ENCODE measurements around the gene RUNX2.

Gene RUNX2

GRCh38 chr6:45527210-45527609, 199.1 kb downstream of the RUNX2 start:
- no peaks in the 10 kb centered on the region for H3K4me1 ChIP-seq (ENCODE audit: control insufficient read depth in 1 of 2, insufficient read depth in 2 of 2, low read length in 2 of 2)
- H3K27me3 ChIP-seq (ENCODE audit: insufficient read depth, low read length), result no peaks in the 10 kb centered on the region
- no peak overlapping the region for H2AFZ ChIP-seq (ENCODE audit: insufficient read depth, low read length, poor library complexity)
- no peak overlapping the region for H4K8ac ChIP-seq (ENCODE audit: low read depth, low read length)
- no peak overlapping the region for H2BK12ac ChIP-seq (ENCODE audit: low read length)
- no peaks in the 10 kb centered on the region for H3K79me2 ChIP-seq (ENCODE audit: control insufficient read depth, insufficient read depth, low read length, poor library complexity)
- no CpG with 5 or more reads among the region's 1 CpG for WGBS (ENCODE audit: extremely low coverage, insufficient coverage, insufficient read length)
- H3K18ac ChIP-seq (ENCODE audit: low read length), result no peak overlapping the region
- no peak overlapping the region for H3K14ac ChIP-seq (ENCODE audit: low read length)
- peaks cover 0 to 1% of the 10 kb centered on the region in 2 experiments for H3K36me3 ChIP-seq (ENCODE audit: control insufficient read depth in 1 of 2, insufficient read depth in 2 of 2, low read length in 2 of 2)
- DNase-seq, result no peak
- no peak overlapping the region for H3K27ac ChIP-seq (ENCODE audit: low read depth, low read length)
- no peak overlapping the region for H3K23ac ChIP-seq (ENCODE audit: low read length)
- H3K9ac ChIP-seq (ENCODE audit: low read length), result no peak overlapping the region
- H2BK120ac ChIP-seq (ENCODE audit: insufficient read depth, low read length, poor library complexity), result no peak overlapping the region
- H3K4me3 ChIP-seq (ENCODE audit: low read depth, low read length), result no peak overlapping the region
- H4K12ac ChIP-seq (ENCODE audit: low read depth, low read length), result no peak overlapping the region
- H4K91ac ChIP-seq (ENCODE audit: low read depth, low read length), result no peak overlapping the region
- H3K4me2 ChIP-seq (ENCODE audit: low read length), result no peak overlapping the region
- no peak overlapping the region for H2AK5ac ChIP-seq (ENCODE audit: low read length)
- no peaks in the 10 kb centered on the region for H3K79me1 ChIP-seq (ENCODE audit: low read length)
- no peaks in the 10 kb centered on the region for H3K9me3 ChIP-seq (ENCODE audit: insufficient read depth, low read depth, low read length)
- no peak overlapping the region for H3K4ac ChIP-seq (ENCODE audit: low read depth, low read length)
- H2BK5ac ChIP-seq (ENCODE audit: low read depth, low read length, poor library complexity), result no peak overlapping the region

- Histone ChIP-seq H2BK12ac (ENCODE audit: low read length) (no peak overlapping the region), H3K79me1 (ENCODE audit: low read length) (no peaks in the 10 kb centered on the region), H3K36me3 (ENCODE audit: control insufficient read depth in 1 of 2, insufficient read depth in 2 of 2, low read length in 2 of 2) (no peaks in the 10 kb centered on the region), H2BK5ac (ENCODE audit: low read depth, low read length, poor library complexity) (no peak overlapping the region), H2AK5ac (ENCODE audit: low read length) (no peak overlapping the region), H3K4me2 (ENCODE audit: low read length) (no peak overlapping the region), H3K9ac (ENCODE audit: low read length) (no peak overlapping the region), H3K79me2 (ENCODE audit: control insufficient read depth, insufficient read depth, low read length, poor library complexity) (no peaks in the 10 kb centered on the region), H3K9me3 (ENCODE audit: insufficient read depth, low read depth, low read length) (no peaks in the 10 kb centered on the region), H3K4me3 (ENCODE audit: low read depth, low read length) (no peak overlapping the region), H3K27me3 (ENCODE audit: insufficient read depth, low read length) (no peaks in the 10 kb centered on the region), H4K12ac (ENCODE audit: low read depth, low read length) (no peak overlapping the region), H3K18ac (ENCODE audit: low read length) (no peak overlapping the region), H3K14ac (ENCODE audit: low read length) (no peak overlapping the region), H4K8ac (ENCODE audit: low read depth, low read length) (no peak overlapping the region), H4K91ac (ENCODE audit: low read depth, low read length) (no peak overlapping the region), H3K23ac (ENCODE audit: low read length) (no peak overlapping the region), H3K4me1 (ENCODE audit: control insufficient read depth in 1 of 2, insufficient read depth in 2 of 2, low read length in 2 of 2) (no peaks in the 10 kb centered on the region), H3K27ac (ENCODE audit: low read depth, low read length) (no peak overlapping the region), H2BK120ac (ENCODE audit: insufficient read depth, low read length, poor library complexity) (no peak overlapping the region), H2AFZ (ENCODE audit: insufficient read depth, low read length, poor library complexity) (no peak overlapping the region), H3K4ac (ENCODE audit: low read depth, low read length) (no peak overlapping the region)
- WGBS (ENCODE audit: extremely low coverage, insufficient coverage, insufficient read length), result no CpG with 5 or more reads among the region's 2 CpGs
- DNase-seq, result no peak
These were observed 204.0 kb downstream of the RUNX2 start for GRCh38 chr6:45531999-45532595.

GRCh38 chr6:45532721-45533210, 204.6 kb downstream of the RUNX2 start:
- H4K12ac ChIP-seq (ENCODE audit: low read depth, low read length), result no peak overlapping the region
- H3K9ac ChIP-seq (ENCODE audit: low read length), result no peak overlapping the region
- no peak overlapping the region for H3K23ac ChIP-seq (ENCODE audit: low read length)
- no peak overlapping the region for H2AK5ac ChIP-seq (ENCODE audit: low read length)
- H3K36me3 ChIP-seq (ENCODE audit: control insufficient read depth in 1 of 2, insufficient read depth in 2 of 2, low read length in 2 of 2), result no peaks in the 10 kb centered on the region
- no peaks in the 10 kb centered on the region for H3K27me3 ChIP-seq (ENCODE audit: insufficient read depth, low read length)
- H2BK120ac ChIP-seq (ENCODE audit: insufficient read depth, low read length, poor library complexity), result no peak overlapping the region
- no peaks in the 10 kb centered on the region for H3K9me3 ChIP-seq (ENCODE audit: insufficient read depth, low read depth, low read length)
- no peaks in the 10 kb centered on the region for H3K4me1 ChIP-seq (ENCODE audit: control insufficient read depth in 1 of 2, insufficient read depth in 2 of 2, low read length in 2 of 2)
- H4K8ac ChIP-seq (ENCODE audit: low read depth, low read length), result no peak overlapping the region
- no peak overlapping the region for H3K4ac ChIP-seq (ENCODE audit: low read depth, low read length)
- DNase-seq, result no peak
- H2BK5ac ChIP-seq (ENCODE audit: low read depth, low read length, poor library complexity), result no peak overlapping the region
- no peak overlapping the region for H2BK12ac ChIP-seq (ENCODE audit: low read length)
- no peak overlapping the region for H3K27ac ChIP-seq (ENCODE audit: low read depth, low read length)
- no peak overlapping the region for H3K18ac ChIP-seq (ENCODE audit: low read length)
- H4K91ac ChIP-seq (ENCODE audit: low read depth, low read length), result no peak overlapping the region
- no peak overlapping the region for H3K4me3 ChIP-seq (ENCODE audit: low read depth, low read length)
- no peaks in the 10 kb centered on the region for H3K79me2 ChIP-seq (ENCODE audit: control insufficient read depth, insufficient read depth, low read length, poor library complexity)
- H2AFZ ChIP-seq (ENCODE audit: insufficient read depth, low read length, poor library complexity), result no peak overlapping the region
- H3K14ac ChIP-seq (ENCODE audit: low read length), result no peak overlapping the region
- no peaks in the 10 kb centered on the region for H3K79me1 ChIP-seq (ENCODE audit: low read length)
- H3K4me2 ChIP-seq (ENCODE audit: low read length), result no peak overlapping the region
- no CpG with 5 or more reads among the region's 6 CpGs for whole genome bisulfite sequencing (ENCODE audit: extremely low coverage, insufficient coverage, insufficient read length)

- H3K79me2 ChIP-seq (ENCODE audit: control insufficient read depth, insufficient read depth, low read length, poor library complexity), result no peaks in the 10 kb centered on the region
- no peaks in the 10 kb centered on the region for H3K36me3 ChIP-seq (ENCODE audit: control insufficient read depth in 1 of 2, insufficient read depth in 2 of 2, low read length in 2 of 2)
- no peak overlapping the region for H2AK5ac ChIP-seq (ENCODE audit: low read length)
- no peak overlapping the region for H3K14ac ChIP-seq (ENCODE audit: low read length)
- no peak overlapping the region for H3K27ac ChIP-seq (ENCODE audit: low read depth, low read length)
- H3K4me1 ChIP-seq (ENCODE audit: control insufficient read depth in 1 of 2, insufficient read depth in 2 of 2, low read length in 2 of 2), result no peaks in the 10 kb centered on the region
- H4K12ac ChIP-seq (ENCODE audit: low read depth, low read length), result no peak overlapping the region
- no peak overlapping the region for H3K18ac ChIP-seq (ENCODE audit: low read length)
- DNase-seq, result no peak
- no peaks in the 10 kb centered on the region for H3K27me3 ChIP-seq (ENCODE audit: insufficient read depth, low read length)
- no peak overlapping the region for H3K4ac ChIP-seq (ENCODE audit: low read depth, low read length)
- H2BK120ac ChIP-seq (ENCODE audit: insufficient read depth, low read length, poor library complexity), result no peak overlapping the region
- no CpG with 5 or more reads among the region's 4 CpGs for WGBS (ENCODE audit: extremely low coverage, insufficient coverage, insufficient read length)
- no peaks in the 10 kb centered on the region for H3K79me1 ChIP-seq (ENCODE audit: low read length)
- H3K23ac ChIP-seq (ENCODE audit: low read length), result no peak overlapping the region
- no peak overlapping the region for H4K91ac ChIP-seq (ENCODE audit: low read depth, low read length)
- no peak overlapping the region for H3K4me2 ChIP-seq (ENCODE audit: low read length)
- H4K8ac ChIP-seq (ENCODE audit: low read depth, low read length), result no peak overlapping the region
- H2AFZ ChIP-seq (ENCODE audit: insufficient read depth, low read length, poor library complexity), result no peak overlapping the region
- H2BK5ac ChIP-seq (ENCODE audit: low read depth, low read length, poor library complexity), result no peak overlapping the region
- H3K9ac ChIP-seq (ENCODE audit: low read length), result no peak overlapping the region
- no peaks in the 10 kb centered on the region for H3K9me3 ChIP-seq (ENCODE audit: insufficient read depth, low read depth, low read length)
- H2BK12ac ChIP-seq (ENCODE audit: low read length), result no peak overlapping the region
- H3K4me3 ChIP-seq (ENCODE audit: low read depth, low read length), result no peak overlapping the region
These were observed 205.3 kb downstream of the RUNX2 start for GRCh38 chr6:45533386-45533785.

All from trophoblast cell (in vitro differentiated cells and primary cell).